GM21619 (cell line): ENCODE results near the gene ARL14EPL.

Experiments used
- ATAC-seq: cut with Tn5 transposase; IDR thresholded peaks from one replicate; pipeline ENCODE4 v1.9.1; 2021; ENCODE audit not compliant: unreplicated experiment

Gene ARL14EPL

GRCh38 chr5:116032094-116032517, at the start of gene ARL14EPL:
Gene ARL14EPL (plus strand): TSS chr5:116032472. CDS start chr5:116051466, 18,994 bp downstream.
- ATAC-seq = peak; percentile 68

GRCh38 chr5:115983519-115983918, 48.8 kb upstream of the ARL14EPL start:
- no peak for ATAC-seq

- ATAC-seq = no peak
These were observed 46.2 kb upstream of the ARL14EPL start for GRCh38 chr5:115985802-115986757.

- no peak for ATAC-seq
These were observed 44.3 kb upstream of the ARL14EPL start for GRCh38 chr5:115988002-115988401.

GRCh38 chr5:115992848-115993350, 39.4 kb upstream of the ARL14EPL start:
- ATAC-seq = no peak

GRCh38 chr5:115995351-115995750, 36.9 kb upstream of the ARL14EPL start:
- ATAC-seq = no peak

- ATAC-seq = no peak
These were observed 30.0 kb upstream of the ARL14EPL start for GRCh38 chr5:116002116-116002906.

- no peak for ATAC-seq
These were observed 28.0 kb upstream of the ARL14EPL start for GRCh38 chr5:116004248-116004647.

GRCh38 chr5:116009806-116010205, 22.5 kb upstream of the ARL14EPL start:
- ATAC-seq = no peak

- ATAC-seq = no peak
These were observed 21.2 kb upstream of the ARL14EPL start for GRCh38 chr5:116011046-116011445.

- no peak for ATAC-seq
These were observed 19.0 kb upstream of the ARL14EPL start for GRCh38 chr5:116013207-116013785.

GRCh38 chr5:116013936-116014335, 18.3 kb upstream of the ARL14EPL start:
- no peak for ATAC-seq

- no peak for ATAC-seq
These were observed 8.7 kb upstream of the ARL14EPL start for GRCh38 chr5:116023619-116024018.

- no peak for ATAC-seq
These were observed 6.4 kb upstream of the ARL14EPL start for GRCh38 chr5:116025866-116026265.

- peak; percentile 57 for ATAC-seq
These were observed 719 bp downstream of the ARL14EPL start for GRCh38 chr5:116032991-116033390.

GRCh38 chr5:116035123-116035522, 2.9 kb downstream of the ARL14EPL start:
- ATAC-seq = no peak

- no peak for ATAC-seq
These were observed 5.1 kb downstream of the ARL14EPL start for GRCh38 chr5:116037236-116037822.

GRCh38 chr5:116038817-116039216, 6.5 kb downstream of the ARL14EPL start:
- ATAC-seq = peak; percentile 86

- no peak for ATAC-seq
These were observed 10.1 kb downstream of the ARL14EPL start for GRCh38 chr5:116042375-116042774.

GRCh38 chr5:116044073-116044472, 11.8 kb downstream of the ARL14EPL start:
- no peak for ATAC-seq

GRCh38 chr5:116045821-116046220, 13.5 kb downstream of the ARL14EPL start:
- ATAC-seq = no peak
